ENCODE data around the gene CDC42EP2.

The CDC42EP2 gene

GRCh38 chr11:65304110-65304509 is 10.6 kb upstream of the CDC42EP2 start:
- no peak overlapping the region for H3K4me3 ChIP-seq (ENCODE audit: low read length)
- DNase-seq (ENCODE audit: low read depth): no peak
- TF ChIP-seq, protein P1, sequence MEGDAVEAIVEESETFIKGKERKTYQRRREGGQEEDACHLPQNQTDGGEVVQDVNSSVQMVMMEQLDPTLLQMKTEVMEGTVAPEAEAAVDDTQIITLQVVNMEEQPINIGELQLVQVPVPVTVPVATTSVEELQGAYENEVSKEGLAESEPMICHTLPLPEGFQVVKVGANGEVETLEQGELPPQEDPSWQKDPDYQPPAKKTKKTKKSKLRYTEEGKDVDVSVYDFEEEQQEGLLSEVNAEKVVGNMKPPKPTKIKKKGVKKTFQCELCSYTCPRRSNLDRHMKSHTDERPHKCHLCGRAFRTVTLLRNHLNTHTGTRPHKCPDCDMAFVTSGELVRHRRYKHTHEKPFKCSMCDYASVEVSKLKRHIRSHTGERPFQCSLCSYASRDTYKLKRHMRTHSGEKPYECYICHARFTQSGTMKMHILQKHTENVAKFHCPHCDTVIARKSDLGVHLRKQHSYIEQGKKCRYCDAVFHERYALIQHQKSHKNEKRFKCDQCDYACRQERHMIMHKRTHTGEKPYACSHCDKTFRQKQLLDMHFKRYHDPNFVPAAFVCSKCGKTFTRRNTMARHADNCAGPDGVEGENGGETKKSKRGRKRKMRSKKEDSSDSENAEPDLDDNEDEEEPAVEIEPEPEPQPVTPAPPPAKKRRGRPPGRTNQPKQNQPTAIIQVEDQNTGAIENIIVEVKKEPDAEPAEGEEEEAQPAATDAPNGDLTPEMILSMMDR (conservative IDR thresholded peaks at IDR 0.05; ENCODE audit: low read depth, low read length): no peak

GRCh38 chr11:65304613-65305012 is 10.1 kb upstream of the CDC42EP2 start:
- TF ChIP-seq, protein P1 (conservative IDR thresholded peaks at IDR 0.05; ENCODE audit: low read depth, low read length): no peak
- H3K4me3 ChIP-seq (ENCODE audit: low read length): no peak overlapping the region
- no peak for DNase-seq (ENCODE audit: low read depth)

DNA sequence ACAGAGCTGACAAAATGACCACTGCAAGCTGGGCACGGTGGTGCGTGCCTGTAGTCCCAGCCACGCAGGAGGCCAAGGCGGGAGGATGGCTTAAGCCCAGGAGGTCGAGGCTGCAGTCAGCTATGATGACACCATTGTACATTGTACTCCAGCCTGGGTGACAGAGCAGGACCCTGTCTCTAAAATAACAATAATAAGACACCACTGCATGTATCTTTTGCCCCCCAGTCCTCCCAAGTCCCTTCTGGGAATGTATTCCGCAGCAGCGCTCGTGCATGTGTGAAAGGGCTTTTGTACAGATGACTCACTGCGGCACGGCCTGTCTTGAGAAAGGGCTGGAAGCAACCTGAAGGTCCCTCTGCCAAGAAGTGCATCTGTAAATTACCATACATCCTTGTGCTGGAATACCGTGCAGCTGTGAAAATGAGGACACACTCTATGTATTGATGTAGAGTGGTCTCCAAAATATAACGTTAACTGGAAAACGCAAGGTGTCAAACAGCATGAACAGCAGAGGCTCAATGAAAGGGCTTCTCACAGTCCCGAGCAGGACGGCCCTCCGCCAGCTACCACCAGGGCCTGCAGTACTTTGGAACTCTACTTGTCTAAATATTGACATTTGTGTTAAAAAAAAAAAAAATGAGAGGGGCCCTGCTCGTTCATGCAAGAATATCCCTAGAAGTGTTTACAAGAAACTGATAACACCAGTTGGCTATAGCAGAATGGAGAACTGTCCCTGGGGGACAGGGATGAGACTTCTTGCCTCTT is 9.0 kb upstream of the CDC42EP2 start:
- DNase-seq (ENCODE audit: low read depth): no peak
- no peak overlapping the region for H3K4me3 ChIP-seq (ENCODE audit: low read length)
- TF ChIP-seq, protein P1 (conservative IDR thresholded peaks at IDR 0.05; ENCODE audit: low read depth, low read length): no peak

DNA sequence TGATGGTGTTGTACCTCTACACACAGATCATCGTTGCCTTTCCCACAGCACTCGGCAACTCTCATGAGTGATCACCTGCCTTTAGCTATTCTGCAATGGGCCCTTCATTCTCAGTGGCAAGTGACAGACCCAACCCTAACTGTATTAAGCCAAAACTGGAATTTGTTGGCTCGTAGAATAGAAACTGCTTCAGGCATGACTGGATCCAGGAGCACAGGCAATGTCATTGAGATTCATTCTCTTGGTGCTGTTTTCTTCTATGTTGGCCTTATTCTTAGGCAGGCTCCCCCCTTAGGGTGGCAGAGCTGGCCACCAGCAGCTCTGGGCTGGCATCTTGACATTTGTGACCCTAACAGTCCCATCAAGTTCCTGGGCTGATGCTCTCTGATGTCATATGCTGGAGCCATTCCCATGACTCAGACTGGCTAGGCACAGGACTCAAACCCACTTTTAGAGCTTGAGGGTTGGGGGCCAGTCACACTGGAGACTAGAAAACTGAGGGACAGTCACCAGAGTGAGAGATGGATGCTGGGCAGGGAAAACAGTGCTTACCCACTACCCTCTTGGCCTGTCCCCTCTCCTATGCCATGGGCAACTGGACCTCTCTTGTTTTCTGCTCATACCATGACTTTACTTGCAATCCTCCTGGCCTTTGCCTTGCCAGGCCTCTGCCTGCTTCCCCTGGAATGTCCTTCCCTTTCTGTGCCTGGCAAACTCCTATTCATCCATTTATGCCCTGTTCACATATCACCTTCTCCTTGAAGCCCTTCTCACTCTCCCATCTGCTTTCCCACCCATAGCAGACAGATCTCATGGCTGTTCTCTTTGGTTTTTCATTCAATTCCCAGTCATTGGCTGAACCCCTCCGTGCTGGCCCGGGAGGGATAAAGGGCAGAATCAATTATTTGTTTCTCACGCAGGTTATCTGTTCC is 7.1 kb upstream of the CDC42EP2 start:
- H3K4me3 ChIP-seq (ENCODE audit: low read length): no peak overlapping the region
- DNase-seq (ENCODE audit: low read depth): no peak
- TF ChIP-seq, protein P1 (conservative IDR thresholded peaks at IDR 0.05; ENCODE audit: low read depth, low read length): no peak

DNA sequence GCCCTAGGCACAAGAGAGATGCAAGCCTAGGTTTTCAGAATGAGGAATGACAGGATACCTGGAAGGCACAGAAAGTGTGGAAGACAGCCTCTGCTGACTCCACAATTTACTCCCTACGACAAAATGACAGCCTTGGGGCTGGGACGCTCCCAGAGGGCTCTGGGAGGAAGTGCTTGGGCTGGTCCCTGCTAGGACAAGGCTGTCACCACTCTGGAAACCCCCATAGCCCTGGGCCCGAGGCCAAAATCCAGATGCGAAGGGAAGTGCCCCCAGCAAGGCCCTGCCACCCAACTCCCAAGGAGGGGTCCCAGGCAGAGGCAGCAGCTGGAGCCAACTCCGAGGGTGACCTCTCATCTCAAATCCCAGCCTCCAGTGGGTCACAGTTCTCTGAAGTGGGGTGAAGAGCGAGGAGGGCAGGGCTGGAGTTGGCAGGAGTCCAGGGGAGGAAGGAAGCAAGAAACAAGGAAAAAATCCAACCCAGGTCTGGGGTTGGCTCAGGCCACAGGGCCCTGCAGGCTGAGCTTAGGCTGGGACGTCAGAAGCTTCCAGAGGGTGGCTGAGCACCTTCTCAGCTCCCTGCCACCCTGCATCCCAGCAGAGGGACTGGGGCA is 6.3 kb upstream of the CDC42EP2 start:
- no peak overlapping the region for H3K4me3 ChIP-seq (ENCODE audit: low read length)
- DNase-seq (ENCODE audit: low read depth): no peak
- TF ChIP-seq, protein P1 (conservative IDR thresholded peaks at IDR 0.05; ENCODE audit: low read depth, low read length): no peak

GRCh38 chr11:65309006-65309405 is 5.7 kb upstream of the CDC42EP2 start:
- TF ChIP-seq, protein P1 (conservative IDR thresholded peaks at IDR 0.05; ENCODE audit: low read depth, low read length): no peak
- no peak overlapping the region for H3K4me3 ChIP-seq (ENCODE audit: low read length)
- no peak for DNase-seq (ENCODE audit: low read depth)

All from retinal pigment epithelial cell (primary cell).